VCaP (cell line): ENCODE results near the gene EIF4ENIF1.

ENCODE experiments used
- H3K27ac ChIP-seq: fragments of 450-650 bp; 2 replicates; pipeline ENCODE4 v1.5.1; 2017
- TF ChIP-seq, protein P1 (sequence below): fragments of 450-650 bp; conservative IDR thresholded peaks from 2 replicates; pipeline ENCODE4 v1.5.1; 2017; ENCODE audit warnings: mild to moderate bottlenecking, moderate library complexity

EIF4ENIF1 gene

DNA sequence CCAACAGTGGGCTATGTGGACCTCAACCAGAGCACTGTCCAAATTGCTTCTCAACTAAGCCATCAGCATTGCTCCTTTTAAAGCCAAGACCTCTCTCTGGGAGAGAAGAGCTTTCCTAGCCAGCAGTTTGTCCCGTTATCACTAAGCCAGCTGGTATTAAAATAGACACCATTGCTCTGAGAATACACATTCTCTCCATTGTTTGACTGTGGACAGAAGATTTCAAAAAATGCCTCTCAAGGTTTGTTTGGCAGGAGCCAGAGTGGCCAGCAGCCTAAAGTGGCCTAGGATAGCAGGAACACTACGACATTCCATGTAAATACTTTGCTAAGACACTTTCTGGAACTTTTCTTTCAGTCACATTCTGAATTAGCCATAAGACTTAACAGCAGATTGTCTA is 41.3 kb downstream of the EIF4ENIF1 start:
- TF ChIP-seq, protein P1, sequence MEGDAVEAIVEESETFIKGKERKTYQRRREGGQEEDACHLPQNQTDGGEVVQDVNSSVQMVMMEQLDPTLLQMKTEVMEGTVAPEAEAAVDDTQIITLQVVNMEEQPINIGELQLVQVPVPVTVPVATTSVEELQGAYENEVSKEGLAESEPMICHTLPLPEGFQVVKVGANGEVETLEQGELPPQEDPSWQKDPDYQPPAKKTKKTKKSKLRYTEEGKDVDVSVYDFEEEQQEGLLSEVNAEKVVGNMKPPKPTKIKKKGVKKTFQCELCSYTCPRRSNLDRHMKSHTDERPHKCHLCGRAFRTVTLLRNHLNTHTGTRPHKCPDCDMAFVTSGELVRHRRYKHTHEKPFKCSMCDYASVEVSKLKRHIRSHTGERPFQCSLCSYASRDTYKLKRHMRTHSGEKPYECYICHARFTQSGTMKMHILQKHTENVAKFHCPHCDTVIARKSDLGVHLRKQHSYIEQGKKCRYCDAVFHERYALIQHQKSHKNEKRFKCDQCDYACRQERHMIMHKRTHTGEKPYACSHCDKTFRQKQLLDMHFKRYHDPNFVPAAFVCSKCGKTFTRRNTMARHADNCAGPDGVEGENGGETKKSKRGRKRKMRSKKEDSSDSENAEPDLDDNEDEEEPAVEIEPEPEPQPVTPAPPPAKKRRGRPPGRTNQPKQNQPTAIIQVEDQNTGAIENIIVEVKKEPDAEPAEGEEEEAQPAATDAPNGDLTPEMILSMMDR, result no peak
- H3K27ac ChIP-seq, result no peak overlapping the region

DNA sequence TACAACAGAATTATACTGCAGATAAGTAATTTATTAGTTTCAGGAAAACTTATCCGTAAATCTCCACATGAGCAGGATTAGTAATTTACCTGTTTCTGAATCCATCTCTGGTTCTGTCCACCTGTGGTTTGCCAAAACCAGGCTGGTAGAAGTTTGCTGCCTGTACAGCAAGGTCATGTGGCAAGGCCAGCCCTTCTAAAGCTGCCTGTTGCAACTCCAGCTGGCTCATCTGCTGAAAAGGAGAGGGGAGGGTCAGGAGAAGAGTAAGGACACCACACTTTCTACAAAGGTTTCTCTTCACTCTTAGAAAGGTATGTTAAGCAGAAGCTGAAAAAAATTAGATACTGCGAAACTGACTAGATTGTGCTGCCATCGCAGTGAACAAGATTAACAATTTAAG is 42.3 kb downstream of the EIF4ENIF1 start:
- TF ChIP-seq, protein P1, result no peak
- H3K27ac ChIP-seq, result no peak overlapping the region

- TF ChIP-seq, protein P1, result no peak
- H3K27ac ChIP-seq, result no peak overlapping the region
These were observed 42.9 kb downstream of the EIF4ENIF1 start for GRCh38 chr22:31446767-31447166.

GRCh38 chr22:31446208-31446607 is 43.4 kb downstream of the EIF4ENIF1 start:
- TF ChIP-seq, protein P1, result no peak
- no peak overlapping the region for H3K27ac ChIP-seq

DNA sequence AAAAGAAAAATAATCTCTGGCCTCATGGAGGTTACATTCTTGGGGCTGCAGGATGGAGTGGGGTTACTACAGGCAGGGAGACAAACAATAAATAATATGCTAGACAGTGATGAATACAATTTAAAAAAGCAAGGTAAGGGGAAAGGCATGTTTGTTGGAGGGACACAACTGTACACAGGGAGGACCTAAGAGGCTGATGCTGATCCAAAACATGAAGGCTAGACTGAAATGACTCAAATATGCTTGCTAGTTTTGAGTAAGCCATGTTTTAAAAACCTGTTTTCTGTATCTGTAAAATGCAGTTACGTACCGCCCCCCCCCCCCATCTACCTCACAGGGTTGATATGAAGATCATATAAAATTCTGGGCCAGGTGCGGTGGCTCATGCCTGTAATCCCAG is 44.0 kb downstream of the EIF4ENIF1 start:
- TF ChIP-seq, protein P1, result no peak
- no peak overlapping the region for H3K27ac ChIP-seq

- no peak overlapping the region for H3K27ac ChIP-seq
- TF ChIP-seq, protein P1, result no peak
These were observed 46.1 kb downstream of the EIF4ENIF1 start for GRCh38 chr22:31443516-31443915.

- no peak overlapping the region for H3K27ac ChIP-seq
- TF ChIP-seq, protein P1, result no peak
These were observed 46.7 kb downstream of the EIF4ENIF1 start for GRCh38 chr22:31442768-31443489.
